A549 (cell line): ENCODE results near the gene TGM3. TPM values are rescaled to one million over a fixed set of nuclear protein-coding genes. Genes with fewer than 3 reads are reported as not detected.

Experiments
- ATAC-seq, 2 experiments: fragments of 200-7000 bp in 1 of 2; fragments of >200 bp in 1 of 2; cut with Nextera tagmentation in 1 of 2; cut with Tn5 transposase in 1 of 2; 3 replicates each; pipeline versions ENCODE4 v1.8.0 to v1.9.1; 2018 to 2020; ENCODE audit warnings: mild to moderate bottlenecking in 1 of 2, moderate library complexity in 1 of 2
- CTCF ChIA-PET: fragments of 300-600 bp; sonication (Branson Sonifier 250); formaldehyde crosslinking; extraction: SDS; loops from one replicate; lab custom pipeline; 2021; ENCODE audit warnings: antibody characterized with exemption, inconsistent platforms; lab: Yijun Ruan, JAX
- POLR2A ChIA-PET: fragments of 350-600 bp; formaldehyde crosslinking; extraction: SDS; loops from one replicate; lab custom pipeline; 2021; ENCODE audit warnings: antibody characterized with exemption, inconsistent platforms; lab: Yijun Ruan, JAX
- DNase-seq, 2 experiments: peaks; one replicate each; pipeline versions ENCODE4 v3.0.0 to v3.0.0-alpha.2; 2011 to 2016; ENCODE audit warnings: low read depth in 1 of 2, low spot score in 1 of 2
- FAIRE-seq: peaks from 2 replicates; lab custom pipeline; 2011; peaks lifted over from hg19 to GRCh38; lab: Jason Lieb, UNC
- H3K27ac ChIP-seq, 2 experiments: fragments of >200 bp; sonication (Bioruptor Twin); formaldehyde crosslinking; 3 replicates each; pipeline ENCODE4 v1.5.1; 2016 to 2017
- H3K4me1 ChIP-seq: fragments of >200 bp; sonication (Bioruptor Twin); formaldehyde crosslinking; 3 replicates; pipeline ENCODE4 v1.6.1; 2016
- H3K4me2 ChIP-seq: fragments of >200 bp; sonication (Bioruptor Twin); formaldehyde crosslinking; 3 replicates; pipeline ENCODE4 v1.6.1; 2016
- H3K4me3 ChIP-seq: fragments of >200 bp; sonication (Bioruptor Twin); formaldehyde crosslinking; 3 replicates; pipeline ENCODE4 v1.5.1; 2016
- H3K9me3 ChIP-seq: fragments of >200 bp; sonication (Bioruptor Twin); formaldehyde crosslinking; 3 replicates; pipeline ENCODE4 v1.6.1; 2016
- BHLHE40 ChIP-seq: IDR thresholded peaks from 2 replicates; pipeline ENCODE4 v1.6.1; 2012; ENCODE audit warnings: low read depth, low read length, inconsistent platforms
- CBX2 ChIP-seq: fragments of 200-600 bp; sonication (generic); IDR thresholded peaks from 2 replicates; pipeline ENCODE4 v1.6.1; 2016; ENCODE audit warnings: low read depth, mild to moderate bottlenecking, borderline replicate concordance
- CBX8 ChIP-seq: fragments of 200-600 bp; sonication (generic); IDR thresholded peaks from 2 replicates; pipeline ENCODE4 v1.6.1; 2016
- CHD4 ChIP-seq: fragments of 200-600 bp; sonication (generic); IDR thresholded peaks from 2 replicates; pipeline ENCODE4 v1.6.1; 2016; ENCODE audit warnings: antibody characterized with exemption, mild to moderate bottlenecking, borderline replicate concordance
- EP300 ChIP-seq, 2 experiments: fragments of >200 bp; sonication (Bioruptor Twin); formaldehyde crosslinking; IDR thresholded peaks; 2 replicates in 1 of 2; 3 replicates in 1 of 2; pipeline ENCODE4 v1.6.1; 2016 to 2017
- HDAC2 ChIP-seq: fragments of 200-600 bp; sonication (generic); IDR thresholded peaks from 2 replicates; pipeline ENCODE4 v1.6.1; 2016
- HEYL ChIP-seq: fragments of 250-450 bp; sonication (Bioruptor Pico); IDR thresholded peaks from 2 replicates; pipeline ENCODE4 v1.8.0; 2021; ENCODE audit warnings: mild to moderate bottlenecking, moderate library complexity
- HOXB13 ChIP-seq: fragments of 250-450 bp; sonication (Bioruptor Pico); IDR thresholded peaks from 2 replicates; pipeline ENCODE4 v1.5.0; 2020; ENCODE audit warnings: low read depth, mild to moderate bottlenecking, moderate library complexity
- JUN ChIP-seq, 2 experiments: fragments of >200 bp; sonication (Bioruptor Twin); formaldehyde crosslinking; IDR thresholded peaks; 2 replicates in 1 of 2; 3 replicates in 1 of 2; pipeline ENCODE4 v1.6.1; 2016 to 2017
- KDM5A ChIP-seq: fragments of 200-600 bp; sonication (generic); IDR thresholded peaks from 2 replicates; pipeline ENCODE4 v1.6.1; 2016; ENCODE audit warnings: antibody characterized with exemption, mild to moderate bottlenecking
- MAFK ChIP-seq: fragments of 450-650 bp; IDR thresholded peaks from 2 replicates; pipeline ENCODE4 v1.6.1; 2014; ENCODE audit not compliant: partially characterized antibody
- MAZ ChIP-seq: fragments of 150-350 bp; IDR thresholded peaks from 2 replicates; pipeline ENCODE4 v1.6.1; 2014; ENCODE audit warnings: antibody characterized with exemption, low read depth, low read length, borderline replicate concordance
- PHF8 ChIP-seq: fragments of 200-600 bp; sonication (generic); IDR thresholded peaks from 2 replicates; pipeline ENCODE4 v1.6.1; 2016; ENCODE audit warnings: low read depth, mild to moderate bottlenecking, antibody characterized with exemption, moderate library complexity, borderline replicate concordance
- RCOR1 ChIP-seq: fragments of 150-350 bp; IDR thresholded peaks from 2 replicates; pipeline ENCODE4 v1.6.1; 2014; ENCODE audit warnings: antibody characterized with exemption, low read length, low read depth
- RFX5 ChIP-seq: fragments of 450-650 bp; IDR thresholded peaks from 2 replicates; pipeline ENCODE4 v1.7.1; 2014; ENCODE audit warnings: antibody characterized with exemption, mild to moderate bottlenecking, moderate library complexity
- RNF2 ChIP-seq: fragments of 200-600 bp; sonication (generic); IDR thresholded peaks from 2 replicates; pipeline ENCODE4 v1.6.1; 2016; ENCODE audit warnings: low read depth, mild to moderate bottlenecking, antibody characterized with exemption, moderate library complexity, borderline replicate concordance
- SMC3 ChIP-seq: fragments of >200 bp; sonication (Bioruptor Twin); formaldehyde crosslinking; IDR thresholded peaks from 3 replicates; pipeline ENCODE4 v1.6.1; 2018; ENCODE audit warnings: inconsistent platforms
- SREBF2 ChIP-seq: fragments of 450-650 bp; IDR thresholded peaks from 2 replicates; pipeline ENCODE4 v1.6.1; 2014; ENCODE audit warnings: mild to moderate bottlenecking, moderate library complexity
- TP53 ChIP-seq: fragments of 250-450 bp; sonication (Bioruptor Pico); IDR thresholded peaks from 2 replicates; pipeline ENCODE4 v1.5.0; 2021; ENCODE audit warnings: mild to moderate bottlenecking, moderate library complexity
- ZC3H11A ChIP-seq: fragments of 450-650 bp; IDR thresholded peaks from 2 replicates; pipeline ENCODE4 v1.6.1; 2014; ENCODE audit warnings: antibody characterized with exemption, mild to moderate bottlenecking
- ZFP36 ChIP-seq: fragments of 450-650 bp; IDR thresholded peaks from 2 replicates; pipeline ENCODE4 v1.6.1; 2014; ENCODE audit warnings: borderline replicate concordance; ENCODE audit not compliant: partially characterized antibody
- ZSCAN20 ChIP-seq: fragments of 250-450 bp; sonication (Bioruptor Pico); IDR thresholded peaks from 2 replicates; pipeline ENCODE4 v1.8.0; 2022; ENCODE audit warnings: mild to moderate bottlenecking, moderate library complexity
- WGBS: methylation state at CpG from one replicate; pipeline ENCODE4 v1.1.6; 2017; ENCODE audit errors: missing lambda C conversion rate; 5-methylcytosine and 5-hydroxymethylcytosine counted together
- polyA plus RNA-seq, 4 experiments: library from polyadenylated mRNA; depleted of rRNA in 3 of 4; stranded (reverse); fragments of >200 nt; fragmentation: RNase III in 1 of 4; extraction: RNeasy Plus Mini Kit Qiagen cat#74134 plus additional on column Dnase treatment in 1 of 4; gene quantifications; 2 replicates in 3 of 4; 3 replicates in 1 of 4; pipeline ENCODE4 v1.2.3, GENCODE V29; 2011 to 2017
- TF ChIP-seq, protein P1 (sequence below): IDR thresholded peaks from 2 replicates; pipeline ENCODE4 v1.6.1; 2012
- TF ChIP-seq, protein P2 (sequence below): fragments of 150-350 bp; IDR thresholded peaks from 2 replicates; pipeline ENCODE4 v1.6.1; 2014; ENCODE audit warnings: low read depth, mild to moderate bottlenecking, low read length
- TF ChIP-seq, protein P3 (sequence below): fragments of 250-450 bp; sonication (Bioruptor Pico); IDR thresholded peaks from 2 replicates; pipeline ENCODE4 v1.5.0; 2021; ENCODE audit warnings: mild to moderate bottlenecking, moderate library complexity, borderline replicate concordance

TGM3 gene
- polyA plus RNA-seq, 2 of the 4 experiments (the other 2 are of a cell fraction) = 0.03 to 0.14 TPM

DNA sequence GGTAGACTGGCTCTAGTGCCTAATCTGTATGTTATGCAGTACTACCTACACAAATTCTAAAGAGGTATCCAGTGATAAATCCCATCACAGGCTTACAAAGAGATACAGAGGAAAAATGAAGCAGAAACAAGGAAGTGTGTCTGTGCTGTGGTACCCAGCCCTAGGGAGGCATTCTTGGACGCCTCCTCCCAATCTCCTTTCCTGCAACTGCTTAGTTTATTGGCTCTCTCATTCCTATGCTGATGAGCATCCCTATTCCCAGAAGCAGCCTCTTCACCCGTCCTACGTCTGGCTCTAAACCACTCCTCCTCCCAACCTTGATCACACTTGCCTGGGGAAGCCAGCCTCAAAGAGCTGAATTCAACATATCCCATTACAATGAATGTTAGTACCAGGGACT lies 50.4 kb downstream of the TGM3 start:
- ATAC-seq = no peak
- Histone ChIP-seq H3K27ac (no peak overlapping the region), H3K4me3 (no peak overlapping the region), H3K9me3 (peaks cover 8% of the 10 kb centered on the region; the same call in 1 of the 3 replicates), H3K4me2 (no peak overlapping the region), H3K4me1 (no peaks in the 10 kb centered on the region)
- no peak for DNase-seq
- WGBS = 23% methylated on average over 3 of the region's 3 CpGs
- no peak for TF ChIP-seq HOXB13 (CRISPR knock-in tag)
- no peak for TF ChIP-seq HEYL
- no peak for TF ChIP-seq MAZ
- TF ChIP-seq, protein P1, sequence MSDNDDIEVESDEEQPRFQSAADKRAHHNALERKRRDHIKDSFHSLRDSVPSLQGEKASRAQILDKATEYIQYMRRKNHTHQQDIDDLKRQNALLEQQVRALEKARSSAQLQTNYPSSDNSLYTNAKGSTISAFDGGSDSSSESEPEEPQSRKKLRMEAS = no peak
- no peak for TF ChIP-seq RFX5
- TF ChIP-seq SMC3 = no peak
- no peak for FAIRE-seq
- ChIA-PET POLR2A (no interaction called here), CTCF (interaction anchor here (1.5 kb wide), 1 partner anchor 138 kb away, joined by 3 read pairs; no protein-coding TSS in a partner anchor)

DNA sequence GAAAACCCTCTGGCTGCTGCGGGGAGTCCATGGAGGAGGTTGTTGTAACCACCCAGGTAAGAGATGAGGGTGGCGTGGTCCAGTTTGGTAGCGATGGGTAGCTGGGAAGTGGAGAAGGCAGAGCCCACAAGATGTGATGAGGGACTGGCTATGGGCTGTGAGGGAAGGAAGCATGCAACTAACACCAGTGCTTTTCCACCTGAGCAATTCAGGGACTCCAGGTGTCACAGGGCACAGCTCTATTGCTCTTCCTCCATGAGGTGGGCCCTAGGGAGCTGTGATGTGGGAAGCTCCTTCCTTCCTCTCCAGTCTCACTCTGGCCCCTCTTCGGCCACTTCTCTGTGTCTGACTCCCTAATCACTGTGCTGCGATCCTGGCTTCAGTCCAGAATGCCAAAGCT lies 52.5 kb downstream of the TGM3 start:
- peaks cover 8% of the 10 kb centered on the region; the same call in 1 of the 3 replicates for H3K9me3 ChIP-seq
- FAIRE-seq = no peak
- H3K4me1 ChIP-seq = no peaks in the 10 kb centered on the region
- ATAC-seq = no peak
- DNase-seq = no peak
- CTCF ChIA-PET = interaction anchor here (1.0 to 1.3 kb wide), 2 partner anchors 10 to 12 kb away, joined by 3 read pairs; no protein-coding TSS in a partner anchor
- POLR2A ChIA-PET = no interaction called here
- no peak overlapping the region for H3K4me2 ChIP-seq
- no peak for TF ChIP-seq RCOR1
- no peak for TF ChIP-seq TP53
- TF ChIP-seq SREBF2 = no peak
- TF ChIP-seq MAZ = no peak
- no peak for TF ChIP-seq ZC3H11A
- no peak for TF ChIP-seq CBX2
- TF ChIP-seq BHLHE40 = no peak
- TF ChIP-seq ZSCAN20 = no peak
- no peak overlapping the region for H3K4me3 ChIP-seq
- H3K27ac ChIP-seq = no peak overlapping the region
- WGBS = 59% methylated on average over 5 of the region's 5 CpGs

DNA sequence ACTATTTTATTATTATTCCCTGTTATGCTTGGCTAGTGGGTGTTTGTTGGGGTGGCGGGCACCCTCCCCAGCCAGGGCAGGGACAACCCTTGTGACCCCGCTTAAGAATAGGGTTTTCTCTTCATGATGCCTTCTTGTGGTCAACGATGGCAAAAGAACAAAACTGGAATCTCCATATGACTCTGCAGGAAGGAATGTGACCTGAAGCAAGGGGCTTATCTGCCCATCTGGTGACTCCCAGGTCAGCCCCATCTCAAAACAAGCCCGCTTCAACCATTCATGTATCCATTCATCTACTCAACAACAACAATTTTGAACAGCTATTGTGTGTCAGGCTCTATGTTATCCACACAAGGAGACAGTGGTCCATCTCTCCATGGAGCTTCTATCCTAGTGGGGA lies 54.0 kb downstream of the TGM3 start:
- H3K27ac ChIP-seq = no peak overlapping the region
- no peak overlapping the region for H3K4me3 ChIP-seq
- POLR2A ChIA-PET = interaction anchor here (1.4 kb wide), 1 partner anchor 142 kb away, joined by 3 read pairs; no protein-coding TSS in a partner anchor
- TF ChIP-seq, protein P2, sequence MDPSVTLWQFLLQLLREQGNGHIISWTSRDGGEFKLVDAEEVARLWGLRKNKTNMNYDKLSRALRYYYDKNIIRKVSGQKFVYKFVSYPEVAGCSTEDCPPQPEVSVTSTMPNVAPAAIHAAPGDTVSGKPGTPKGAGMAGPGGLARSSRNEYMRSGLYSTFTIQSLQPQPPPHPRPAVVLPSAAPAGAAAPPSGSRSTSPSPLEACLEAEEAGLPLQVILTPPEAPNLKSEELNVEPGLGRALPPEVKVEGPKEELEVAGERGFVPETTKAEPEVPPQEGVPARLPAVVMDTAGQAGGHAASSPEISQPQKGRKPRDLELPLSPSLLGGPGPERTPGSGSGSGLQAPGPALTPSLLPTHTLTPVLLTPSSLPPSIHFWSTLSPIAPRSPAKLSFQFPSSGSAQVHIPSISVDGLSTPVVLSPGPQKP = no peak
- TF ChIP-seq PHF8 (no peak), HDAC2 (no peak)
- ATAC-seq (no peak), FAIRE-seq (no peak), DNase-seq (no peak)
- H3K9me3 ChIP-seq = peaks cover 8% of the 10 kb centered on the region; the same call in 1 of the 3 replicates
- CTCF ChIA-PET = interaction anchor here (0.6 to 1.6 kb wide), 10 partner anchors 10 to 923 kb away, joined by 3 to 5 read pairs (median 3); no protein-coding TSS in a partner anchor
- no peaks in the 10 kb centered on the region for H3K4me1 ChIP-seq
- WGBS = 21% methylated on average over 4 of the region's 4 CpGs
- no peak overlapping the region for H3K4me2 ChIP-seq

DNA sequence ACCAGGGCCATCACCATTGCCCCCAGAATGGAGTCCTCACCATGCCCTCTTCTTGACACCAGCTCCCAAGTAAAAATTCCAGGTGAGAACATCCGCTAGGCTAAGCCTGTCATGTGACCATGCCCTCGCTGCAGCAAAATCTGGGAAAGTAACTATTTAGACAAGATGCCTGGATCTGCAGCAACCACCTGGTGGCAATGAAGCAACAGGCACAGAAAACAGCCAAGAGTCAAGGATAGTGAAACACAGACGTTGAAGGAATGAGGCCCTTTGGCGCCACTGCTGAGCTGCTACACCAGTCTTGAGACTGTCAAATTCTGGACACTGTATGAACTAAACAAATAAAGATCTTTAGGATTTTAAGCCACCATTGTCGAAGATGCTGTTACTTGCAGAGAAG lies 54.8 kb downstream of the TGM3 start:
- TF ChIP-seq MAFK (no peak), CHD4 (no peak), JUN (IDR thresholded peaks at IDR 0.05) (no peak), EP300 (IDR thresholded peaks at IDR 0.05) (no peak), KDM5A (no peak), RNF2 (no peak), ZFP36 (no peak), CBX8 (no peak), HEYL (no peak)
- TF ChIP-seq, protein P2 = no peak
- TF ChIP-seq, protein P3, sequence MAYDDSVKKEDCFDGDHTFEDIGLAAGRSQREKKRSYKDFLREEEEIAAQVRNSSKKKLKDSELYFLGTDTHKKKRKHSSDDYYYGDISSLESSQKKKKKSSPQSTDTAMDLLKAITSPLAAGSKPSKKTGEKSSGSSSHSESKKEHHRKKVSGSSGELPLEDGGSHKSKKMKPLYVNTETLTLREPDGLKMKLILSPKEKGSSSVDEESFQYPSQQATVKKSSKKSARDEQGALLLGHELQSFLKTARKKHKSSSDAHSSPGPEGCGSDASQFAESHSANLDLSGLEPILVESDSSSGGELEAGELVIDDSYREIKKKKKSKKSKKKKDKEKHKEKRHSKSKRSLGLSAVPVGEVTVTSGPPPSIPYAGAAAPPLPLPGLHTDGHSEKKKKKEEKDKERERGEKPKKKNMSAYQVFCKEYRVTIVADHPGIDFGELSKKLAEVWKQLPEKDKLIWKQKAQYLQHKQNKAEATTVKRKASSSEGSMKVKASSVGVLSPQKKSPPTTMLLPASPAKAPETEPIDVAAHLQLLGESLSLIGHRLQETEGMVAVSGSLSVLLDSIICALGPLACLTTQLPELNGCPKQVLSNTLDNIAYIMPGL (CRISPR knock-in tag) = no peak
- TF ChIP-seq, all 56 proteins: peak for 0
- WGBS = 57% methylated on average over 5 of the region's 5 CpGs

More for the DNA sequence above, 54.8 kb downstream of the TGM3 start:
- Histone ChIP-seq H3K9me3 (peaks cover 8% of the 10 kb centered on the region; the same call in 1 of the 3 replicates), H3K27ac (no peak overlapping the region), H3K4me1 (no peaks in the 10 kb centered on the region), H3K4me3 (no peak overlapping the region), H3K4me2 (no peak overlapping the region)
- DNase-seq = no peak
- ChIA-PET POLR2A (interaction anchor here (1.4 kb wide), 1 partner anchor 143 kb away, joined by 3 read pairs; no protein-coding TSS in a partner anchor), CTCF (interaction anchor here (0.6 to 1.5 kb wide), 8 partner anchors 11 to 179 kb away, joined by 3 to 5 read pairs (median 4); no protein-coding TSS in a partner anchor)
- no peak for ATAC-seq
- peak; percentile 7 for FAIRE-seq
